SHP77 treated with DMSO at 0.1 percent for 48 hours (cell line): ENCODE measurements around the gene TEX2.
"Not testable (repeated sequence)": the region's sequence is repeated elsewhere in the genome, so short reads cannot be mapped to it uniquely, and the experiment has no call there.

Source experiments
- DNase-seq: peaks from one replicate; lab custom pipeline; 2025; lab: John Stamatoyannopoulos, UW

TEX2 gene

GRCh38 chr17:64212122-64212521 lies 50.9 kb downstream of the TEX2 start:
- DNase-seq: no peak

GRCh38 chr17:64209983-64210382 lies 53.1 kb downstream of the TEX2 start:
- no peak for DNase-seq

GRCh38 chr17:64209356-64209941 lies 53.6 kb downstream of the TEX2 start:
- DNase-seq: no peak

- not testable (repeated sequence) for DNase-seq
Measured at GRCh38 chr17:64208656-64209055, 54.4 kb downstream of the TEX2 start.

DNA sequence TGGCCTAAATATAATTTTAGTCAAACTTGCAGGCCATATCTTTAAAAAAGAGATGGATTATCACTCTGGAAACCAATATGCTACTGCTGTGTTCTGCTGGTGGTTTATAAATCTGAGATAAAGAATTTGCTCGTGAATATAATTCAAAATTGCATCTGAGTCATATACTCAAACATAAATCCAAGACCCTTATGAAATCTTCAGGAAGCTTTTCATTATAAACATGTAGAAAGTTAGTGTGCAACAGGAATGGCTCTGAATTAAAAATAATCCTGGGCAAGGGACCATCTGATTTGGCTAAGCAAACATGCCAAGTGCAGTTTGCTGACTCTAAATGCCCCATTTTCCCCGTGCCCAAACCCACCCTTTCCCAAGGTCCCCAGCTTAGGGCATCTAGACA lies 57.3 kb downstream of the TEX2 start:
- DNase-seq: no peak

- DNase-seq: no peak
Measured at GRCh38 chr17:64203630-64204029, 59.4 kb downstream of the TEX2 start.

- no peak for DNase-seq
Measured at GRCh38 chr17:64202683-64203344, 60.2 kb downstream of the TEX2 start.

GRCh38 chr17:64200080-64201032 lies 62.7 kb downstream of the TEX2 start:
- no peak for DNase-seq

DNA sequence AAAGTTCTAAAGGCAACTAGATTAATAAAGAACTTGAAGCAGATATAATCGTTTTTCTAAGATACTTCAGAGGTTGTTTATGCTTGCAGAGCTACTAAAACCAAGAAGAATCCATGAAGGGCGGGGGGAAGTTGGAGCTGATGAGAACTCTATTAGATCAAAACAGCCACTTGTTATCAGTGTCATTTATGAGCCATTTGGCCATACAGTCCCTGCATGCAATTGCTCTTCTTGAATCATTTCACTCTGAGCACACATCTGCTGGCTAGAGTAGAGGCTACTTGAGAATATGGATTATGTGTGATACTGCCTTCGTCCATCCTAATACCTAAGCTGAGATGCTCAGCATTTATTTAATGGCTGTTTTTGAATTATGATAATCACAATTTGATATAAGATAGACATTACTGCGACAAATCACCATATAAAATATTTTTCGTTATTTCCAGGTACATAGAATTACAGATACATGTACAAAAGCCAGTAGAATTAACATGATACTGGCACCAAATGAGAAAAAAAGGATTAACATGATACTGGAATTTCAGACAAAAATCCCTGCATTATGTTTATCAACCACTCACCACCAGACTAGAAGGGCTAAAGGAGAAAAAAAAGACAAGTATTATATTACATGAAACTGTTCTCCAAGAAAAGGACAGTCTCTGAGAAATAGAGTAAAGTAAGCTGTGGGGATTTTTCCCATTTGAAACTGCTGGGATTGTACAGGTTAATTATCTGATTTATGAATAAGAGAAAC lies 64.5 kb downstream of the TEX2 start:
- DNase-seq: no peak

DNA sequence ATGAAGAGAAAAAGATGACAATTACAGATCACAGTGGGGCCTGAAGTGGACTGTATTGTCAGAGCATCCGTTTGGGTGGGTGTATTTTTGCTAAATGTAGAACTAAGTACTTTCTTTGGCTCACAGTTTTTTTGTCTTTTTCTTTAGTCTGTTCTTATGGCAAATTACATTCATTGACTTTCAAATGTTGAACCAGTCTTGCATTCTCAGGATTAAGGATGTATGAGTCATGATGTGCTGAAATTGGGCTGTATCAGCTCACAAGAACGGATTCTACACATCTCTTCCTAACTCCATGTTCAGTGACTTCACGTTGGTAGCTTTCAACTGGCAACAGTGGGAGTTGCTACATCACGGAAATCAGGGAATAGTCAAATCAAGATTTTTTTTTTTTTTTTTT lies 66.5 kb downstream of the TEX2 start:
- DNase-seq: no peak

- DNase-seq: no peak
Measured at GRCh38 chr17:64193561-64193960, 69.5 kb downstream of the TEX2 start.

DNA sequence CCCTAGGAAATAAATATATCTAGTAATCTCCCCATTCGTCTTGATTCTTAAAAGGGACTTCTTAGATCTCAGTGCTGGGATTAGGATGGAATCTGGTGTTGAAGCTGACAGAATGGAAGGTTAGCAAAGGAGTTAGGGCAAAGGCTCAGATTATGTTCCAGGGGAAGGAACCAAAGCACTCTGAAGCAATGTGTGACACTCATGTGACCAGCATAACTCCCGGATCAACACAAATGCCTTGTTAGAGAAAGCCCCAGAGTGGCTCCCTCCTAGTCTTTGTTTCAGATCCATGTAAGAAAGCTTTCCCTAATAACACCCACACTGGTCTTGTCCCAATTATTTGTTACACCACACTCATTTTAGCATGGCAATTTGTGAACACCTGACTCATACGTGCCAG lies 70.5 kb downstream of the TEX2 start:
- no peak for DNase-seq

DNA sequence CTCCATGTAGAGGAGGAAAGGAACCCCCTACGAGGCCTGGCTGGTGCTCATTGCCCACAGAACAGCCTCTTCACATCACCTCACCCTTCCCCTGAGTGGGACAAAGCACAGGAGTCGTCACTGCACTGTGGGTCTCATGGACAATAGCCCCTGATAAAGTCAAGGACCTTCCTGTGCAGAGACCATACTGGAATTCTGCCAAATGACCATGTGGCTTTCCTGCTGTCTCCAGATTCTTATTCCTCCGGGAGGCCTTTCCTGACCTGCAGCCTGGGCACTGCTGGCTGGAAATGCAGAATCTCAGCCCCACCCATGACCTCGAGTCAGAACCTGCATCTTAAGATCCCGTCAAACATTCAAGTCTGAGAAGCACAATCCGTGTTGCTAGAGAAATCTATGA lies 72.6 kb downstream of the TEX2 start:
- DNase-seq: no peak

- no peak for DNase-seq
Measured at GRCh38 chr17:64188088-64188487, 75.0 kb downstream of the TEX2 start.

DNA sequence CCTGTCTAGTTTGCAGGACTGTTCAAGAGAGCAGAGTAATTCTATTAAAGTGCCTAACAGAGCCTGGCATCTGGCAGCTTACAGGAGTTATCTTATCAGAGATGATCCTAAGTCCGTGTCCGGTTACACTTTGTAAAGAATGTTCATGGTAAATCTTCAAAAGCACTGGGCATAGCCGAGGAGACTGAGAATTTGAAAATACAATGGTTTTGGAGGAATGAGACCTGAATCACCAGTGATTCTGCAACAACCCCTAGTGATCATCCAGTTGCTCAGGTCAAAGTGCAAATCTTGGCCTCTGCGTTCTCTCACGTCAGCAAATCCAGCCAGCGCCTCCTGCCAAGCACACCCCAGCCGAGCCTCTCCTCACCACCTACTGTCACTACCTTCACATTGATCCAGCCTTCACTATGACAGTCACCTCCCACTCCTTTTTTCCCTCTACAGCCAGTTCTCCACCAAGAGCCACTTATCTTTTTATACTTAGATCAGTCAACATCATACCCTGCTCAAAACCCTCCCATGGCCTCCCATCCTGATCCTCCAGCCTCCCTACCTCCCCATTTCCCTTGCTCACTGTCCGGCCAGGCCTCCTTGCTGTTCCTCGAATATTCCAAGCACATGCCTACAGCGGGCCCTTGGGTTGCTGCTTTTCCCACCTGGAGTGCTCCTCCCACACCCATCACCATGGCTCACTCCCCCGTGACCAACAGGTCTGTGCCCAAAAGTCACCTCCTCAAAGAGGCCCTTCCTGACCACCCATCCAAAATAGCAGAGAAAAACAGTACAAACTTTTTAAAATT lies 75.8 kb downstream of the TEX2 start:
- DNase-seq: no peak

DNA sequence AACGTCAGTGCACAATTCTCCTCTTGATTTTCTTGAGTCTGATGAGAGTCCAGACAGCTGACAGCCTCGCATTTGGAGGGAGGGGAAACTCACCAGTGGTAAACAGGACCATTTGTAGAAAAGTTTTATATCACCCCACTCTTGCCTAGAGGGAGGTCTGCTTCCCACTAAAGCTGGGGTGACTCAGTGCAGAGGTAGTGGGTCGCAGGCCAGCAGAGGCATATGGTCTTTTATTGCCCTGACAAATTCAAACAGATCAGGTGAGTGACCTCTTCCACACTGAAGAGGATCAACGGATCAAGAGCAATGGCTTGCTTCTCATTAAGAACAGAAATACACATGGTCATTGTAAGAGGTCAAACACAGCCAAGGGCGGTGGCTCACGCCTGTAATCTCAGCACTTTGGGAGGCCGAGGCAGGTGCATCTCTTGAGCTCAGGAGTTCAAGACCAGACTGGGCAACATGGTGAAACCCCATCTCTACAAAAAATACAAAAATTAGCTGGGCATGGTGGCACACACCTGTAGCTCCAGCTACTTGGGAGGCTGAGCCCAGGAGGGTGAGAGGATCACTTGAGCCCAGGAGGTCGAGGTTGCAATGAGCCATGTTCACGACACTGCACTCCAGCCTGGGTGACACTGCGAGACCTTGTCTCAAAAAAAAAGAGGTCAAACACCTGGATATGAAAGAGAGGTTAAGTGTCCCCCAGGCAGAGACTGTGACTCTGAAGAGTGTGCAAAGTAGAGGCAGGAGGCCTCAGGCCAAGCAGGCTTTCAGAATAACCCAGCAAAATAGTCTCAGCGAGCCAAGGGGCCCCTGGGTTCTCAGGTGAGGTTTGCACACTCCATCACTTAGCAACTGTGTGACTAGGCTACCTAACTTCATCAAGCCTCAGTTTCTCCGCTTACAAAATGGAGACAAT lies 76.6 kb downstream of the TEX2 start:
- DNase-seq: no peak

DNA sequence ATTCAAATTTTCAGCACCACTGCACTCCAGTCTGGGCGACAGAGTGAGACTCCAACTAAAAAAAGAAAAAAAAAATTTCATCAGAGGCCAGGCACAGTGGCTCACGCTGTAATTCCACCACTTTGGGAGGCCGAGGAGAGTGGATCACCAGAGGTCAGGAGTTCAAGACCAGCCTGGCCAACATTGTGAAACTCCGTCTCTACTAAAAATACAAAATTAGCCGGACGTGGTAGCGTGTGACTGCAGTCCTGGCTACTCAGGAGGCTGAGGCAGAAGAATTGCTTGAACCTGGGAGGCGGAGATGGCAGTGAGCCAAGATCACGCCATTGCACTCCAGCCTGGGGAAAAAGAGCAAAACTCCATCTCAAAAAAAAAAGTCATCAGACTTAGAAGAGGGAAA lies 77.5 kb downstream of the TEX2 start:
- DNase-seq: not testable (repeated sequence)

GRCh38 chr17:64185101-64185500 lies 78.0 kb downstream of the TEX2 start:
- no peak for DNase-seq

GRCh38 chr17:64183815-64184214 lies 79.2 kb downstream of the TEX2 start:
- DNase-seq: no peak

GRCh38 chr17:64182325-64183012 lies 80.6 kb downstream of the TEX2 start:
- no peak for DNase-seq
